GM19099 (cell line): ENCODE data around the gene CYB561A3.

ENCODE experiments used
- POLR2A ChIP-seq: IDR thresholded peaks from 3 replicates; pipeline ENCODE4 v1.6.1; 2011; ENCODE audit warnings: low read depth; ENCODE audit not compliant: insufficient read length; ENCODE audit errors: extremely low read depth

CYB561A3 gene

GRCh38 chr11:61325649-61326414, 35.9 kb downstream of the CYB561A3 start:
- no peak for TF ChIP-seq POLR2A

- TF ChIP-seq POLR2A: no peak
Observed at GRCh38 chr11:61315260-61315659, 46.4 kb downstream of the CYB561A3 start.

GRCh38 chr11:61310749-61311148, 50.9 kb downstream of the CYB561A3 start:
- TF ChIP-seq POLR2A: no peak

GRCh38 chr11:61309739-61310138, 51.9 kb downstream of the CYB561A3 start:
- TF ChIP-seq POLR2A: no peak

- TF ChIP-seq POLR2A: no peak
Observed at GRCh38 chr11:61309141-61309540, 52.5 kb downstream of the CYB561A3 start.

- TF ChIP-seq POLR2A: no peak
Observed at GRCh38 chr11:61307354-61307753, 54.3 kb downstream of the CYB561A3 start.

GRCh38 chr11:61306221-61306620, 55.5 kb downstream of the CYB561A3 start:
- TF ChIP-seq POLR2A: no peak

- no peak for TF ChIP-seq POLR2A
Observed at GRCh38 chr11:61305417-61305816, 56.3 kb downstream of the CYB561A3 start.

GRCh38 chr11:61303725-61304124, 58.0 kb downstream of the CYB561A3 start:
- no peak for TF ChIP-seq POLR2A

- no peak for TF ChIP-seq POLR2A
Observed at GRCh38 chr11:61302550-61302949, 59.1 kb downstream of the CYB561A3 start.
